EH (cell line): ENCODE data around the gene SKAP1.

Experiments used
- DNase-seq: peaks from one replicate; pipeline ENCODE4 v3.0.0-alpha.2; 2015; ENCODE audit warnings: low read depth

SKAP1 gene

DNA sequence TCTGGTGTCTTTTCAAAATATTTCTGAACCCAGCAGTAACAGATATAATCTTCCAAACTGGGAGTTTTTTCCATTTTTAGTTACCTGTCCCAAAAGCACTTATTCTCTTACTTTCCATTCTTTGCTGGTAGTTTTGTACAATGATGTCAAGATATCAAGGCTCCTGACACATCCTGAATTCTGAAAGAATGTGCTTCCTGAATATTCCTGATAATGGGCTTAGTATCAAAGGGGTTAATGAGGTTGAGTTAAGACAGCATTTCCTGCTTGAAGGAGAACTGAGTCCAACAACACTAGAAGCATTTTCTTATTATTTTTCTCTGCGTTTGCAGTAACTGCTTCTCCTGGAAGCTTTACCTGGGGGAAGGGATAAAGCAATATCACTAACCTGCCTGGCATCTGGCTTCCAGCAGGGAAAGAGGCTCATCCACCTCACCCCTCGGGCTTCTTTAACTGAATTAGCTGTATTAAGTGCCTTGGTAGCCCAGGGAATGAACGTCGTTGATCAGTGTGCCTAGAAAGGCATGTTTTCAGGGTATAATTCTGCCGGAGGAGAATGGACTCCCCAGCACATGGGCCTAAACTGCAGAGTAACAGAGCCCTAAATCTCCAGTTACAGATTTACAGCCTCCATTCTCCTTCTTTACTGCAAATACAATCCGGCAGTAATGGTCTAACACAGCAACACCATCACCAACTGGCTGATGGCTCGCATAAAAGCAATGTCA is 188.1 kb downstream of the SKAP1 start:
- no peak for DNase-seq

DNA sequence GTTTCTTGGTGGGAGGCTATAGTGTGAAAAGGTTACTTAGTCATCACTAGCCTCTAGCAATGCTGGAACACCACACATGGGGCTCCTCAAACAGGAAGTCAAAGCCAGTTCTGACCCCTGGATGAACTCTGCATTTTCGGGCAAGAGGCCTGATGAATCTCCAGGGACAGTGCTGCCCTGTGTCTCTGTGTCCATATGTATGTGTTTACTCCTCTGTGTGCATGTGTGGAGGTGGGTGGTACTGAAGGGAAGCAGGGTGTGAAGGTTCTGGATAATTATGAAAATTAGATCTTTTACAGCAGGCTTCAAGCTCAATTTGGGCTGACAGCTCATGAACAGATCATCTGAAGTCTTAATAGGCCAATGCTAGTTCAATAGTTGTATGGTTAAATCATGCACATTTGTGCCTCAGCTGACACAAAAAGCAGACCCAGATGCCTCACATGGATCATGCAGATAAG is 188.9 kb downstream of the SKAP1 start:
- peak; percentile 86 for DNase-seq

DNA sequence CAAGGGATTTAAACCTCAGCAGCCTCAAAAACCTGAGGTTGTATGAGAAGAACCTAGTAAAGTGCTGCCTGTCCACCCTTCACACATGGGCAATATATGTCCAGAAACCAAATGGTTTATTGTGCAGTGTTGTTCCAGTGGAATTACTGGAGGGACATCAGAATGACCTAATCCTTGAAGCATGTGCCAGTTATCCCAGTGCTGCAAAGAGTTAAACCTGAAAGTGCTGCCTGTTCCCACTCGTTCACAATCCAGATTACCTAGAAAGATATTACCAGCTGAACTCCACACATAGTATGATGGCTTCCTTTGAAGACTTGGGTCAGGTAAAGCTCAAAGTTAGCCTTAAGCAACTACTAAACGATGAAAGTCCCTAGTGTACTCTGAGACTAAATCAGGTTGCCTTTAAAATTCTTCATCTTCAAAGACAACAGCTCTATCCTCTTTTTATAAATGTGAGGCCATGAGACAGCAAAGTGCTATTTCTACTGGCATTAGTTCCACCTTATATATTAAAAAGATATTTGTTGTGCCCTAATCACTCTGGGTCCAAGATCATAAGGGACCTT is 189.4 kb downstream of the SKAP1 start:
- DNase-seq = peak; percentile 65

DNA sequence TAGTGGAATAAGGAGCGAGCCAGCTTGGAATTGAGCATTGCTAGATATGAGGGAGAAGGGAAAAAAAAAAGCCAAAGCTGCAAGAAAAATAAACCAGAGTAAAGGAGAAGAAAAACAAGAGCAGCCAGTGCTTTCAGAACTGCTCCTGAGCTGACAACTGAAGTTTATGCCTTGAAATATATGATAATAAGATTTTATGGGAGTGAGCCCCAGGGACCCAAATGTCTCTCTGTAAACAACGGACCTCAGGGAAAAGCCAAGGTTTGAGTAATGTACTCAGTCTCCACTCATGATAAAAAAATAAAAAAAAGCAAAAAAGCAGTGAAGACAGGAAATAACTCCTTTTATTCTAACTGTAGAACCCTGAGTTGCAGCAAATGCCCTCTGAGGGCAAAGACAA is 189.9 kb downstream of the SKAP1 start:
- peak; percentile 27 for DNase-seq

DNA sequence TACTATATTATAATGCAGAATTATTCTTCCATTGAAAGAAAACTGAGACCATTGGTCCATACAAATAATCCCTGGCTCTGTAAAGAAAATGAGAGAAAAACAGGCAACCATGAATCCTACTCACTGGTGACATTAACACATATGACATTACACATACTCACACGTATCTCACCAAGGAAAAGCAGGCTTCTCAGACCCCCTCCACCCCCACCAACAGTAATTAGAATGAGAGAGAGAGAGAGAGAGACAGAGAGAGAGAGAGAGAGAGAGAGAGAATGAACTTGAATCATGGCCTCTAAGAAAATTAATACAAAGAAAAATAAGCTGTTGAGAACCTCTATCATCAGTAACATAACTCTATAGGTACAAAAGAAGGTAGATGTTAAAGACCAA is 190.4 kb downstream of the SKAP1 start:
- no peak for DNase-seq

DNA sequence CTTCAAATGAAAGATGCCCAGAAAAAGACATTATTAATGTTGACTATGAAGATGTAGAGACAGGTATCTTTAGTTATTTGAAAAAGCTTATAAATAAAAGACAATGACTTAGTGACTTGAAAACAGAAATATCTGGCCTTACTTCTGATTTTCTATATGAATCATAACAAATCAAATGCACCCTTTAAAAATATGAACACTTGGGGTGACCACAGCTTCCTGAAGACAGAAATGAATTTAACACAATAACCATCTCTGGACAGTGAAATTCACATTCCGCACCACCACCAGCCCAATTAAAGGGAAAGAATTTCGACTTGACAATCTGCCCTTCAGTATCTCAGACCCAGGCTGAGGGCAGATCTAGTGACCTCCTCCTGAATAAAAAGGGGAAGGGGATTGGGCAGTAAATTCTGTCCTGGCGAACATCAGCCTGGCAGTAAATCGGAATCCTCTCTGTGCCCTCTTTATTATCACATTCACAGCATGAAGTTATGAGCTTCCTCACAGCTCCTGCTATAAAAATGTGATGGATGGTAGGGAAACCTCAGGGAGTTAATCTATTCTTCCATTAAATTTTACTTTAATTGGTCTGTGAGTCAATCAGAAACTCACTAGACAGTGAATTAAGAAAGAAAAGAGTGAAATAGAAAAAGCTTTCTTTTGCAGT is 190.9 kb downstream of the SKAP1 start:
- no peak for DNase-seq

DNA sequence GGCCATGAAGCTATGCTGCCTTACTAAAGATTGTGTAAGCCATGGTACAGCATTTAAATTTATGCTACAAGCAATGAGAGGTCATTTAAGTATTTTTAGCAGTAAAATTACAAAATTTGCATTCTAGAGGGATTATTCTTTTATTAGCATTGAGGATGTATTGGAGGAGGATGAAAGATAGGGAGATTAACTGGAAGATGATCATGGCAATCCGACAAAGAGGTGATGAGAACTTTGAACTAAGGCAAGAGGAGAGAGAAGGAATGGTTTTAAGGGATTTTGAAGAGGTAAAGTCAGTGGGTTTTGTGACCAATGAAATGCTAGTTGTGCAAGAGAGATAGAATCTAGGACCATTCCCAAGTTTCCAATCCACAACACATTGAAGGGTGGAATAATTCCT is 192.6 kb downstream of the SKAP1 start:
- DNase-seq = no peak

DNA sequence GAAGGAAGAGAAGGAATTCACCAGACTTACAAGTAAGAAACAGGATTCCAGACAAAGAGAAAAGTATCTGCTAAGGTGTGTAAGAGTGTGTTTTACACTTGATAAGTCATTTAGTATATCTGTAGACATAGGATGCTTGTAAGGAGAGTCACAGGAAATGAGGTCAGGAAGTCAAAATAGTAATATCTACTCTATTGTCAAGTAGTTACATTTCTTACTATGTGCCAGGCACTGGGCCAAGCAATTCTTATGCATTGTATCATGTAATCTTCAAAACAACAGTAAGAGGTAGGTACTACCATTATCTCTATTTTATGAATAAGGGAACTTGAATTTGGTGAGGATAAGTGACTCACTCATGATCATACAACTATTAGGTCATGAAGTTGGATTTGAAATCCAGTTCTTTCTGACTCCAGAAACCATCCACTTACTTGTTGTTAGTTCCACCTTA is 193.3 kb downstream of the SKAP1 start:
- DNase-seq = peak; percentile 70

DNA sequence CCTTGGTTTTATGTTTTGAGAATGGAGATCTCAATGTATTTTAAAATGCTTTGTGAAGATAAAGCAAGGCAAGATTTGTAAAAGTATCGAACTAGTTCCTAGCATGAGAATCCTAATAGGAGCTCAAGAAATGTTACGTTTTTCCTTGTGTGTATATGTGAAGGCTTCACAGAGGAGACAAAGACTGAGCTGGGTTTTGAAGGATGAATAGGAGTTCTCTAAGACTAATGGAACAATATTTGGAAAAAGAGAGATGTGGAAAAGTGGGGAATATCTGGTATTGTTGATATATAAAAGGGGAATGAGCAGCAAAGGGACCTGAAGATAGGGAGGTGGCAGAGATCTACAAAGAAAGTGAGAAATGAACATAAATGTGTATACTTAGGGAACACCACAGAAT is 195.1 kb downstream of the SKAP1 start:
- DNase-seq = no peak

DNA sequence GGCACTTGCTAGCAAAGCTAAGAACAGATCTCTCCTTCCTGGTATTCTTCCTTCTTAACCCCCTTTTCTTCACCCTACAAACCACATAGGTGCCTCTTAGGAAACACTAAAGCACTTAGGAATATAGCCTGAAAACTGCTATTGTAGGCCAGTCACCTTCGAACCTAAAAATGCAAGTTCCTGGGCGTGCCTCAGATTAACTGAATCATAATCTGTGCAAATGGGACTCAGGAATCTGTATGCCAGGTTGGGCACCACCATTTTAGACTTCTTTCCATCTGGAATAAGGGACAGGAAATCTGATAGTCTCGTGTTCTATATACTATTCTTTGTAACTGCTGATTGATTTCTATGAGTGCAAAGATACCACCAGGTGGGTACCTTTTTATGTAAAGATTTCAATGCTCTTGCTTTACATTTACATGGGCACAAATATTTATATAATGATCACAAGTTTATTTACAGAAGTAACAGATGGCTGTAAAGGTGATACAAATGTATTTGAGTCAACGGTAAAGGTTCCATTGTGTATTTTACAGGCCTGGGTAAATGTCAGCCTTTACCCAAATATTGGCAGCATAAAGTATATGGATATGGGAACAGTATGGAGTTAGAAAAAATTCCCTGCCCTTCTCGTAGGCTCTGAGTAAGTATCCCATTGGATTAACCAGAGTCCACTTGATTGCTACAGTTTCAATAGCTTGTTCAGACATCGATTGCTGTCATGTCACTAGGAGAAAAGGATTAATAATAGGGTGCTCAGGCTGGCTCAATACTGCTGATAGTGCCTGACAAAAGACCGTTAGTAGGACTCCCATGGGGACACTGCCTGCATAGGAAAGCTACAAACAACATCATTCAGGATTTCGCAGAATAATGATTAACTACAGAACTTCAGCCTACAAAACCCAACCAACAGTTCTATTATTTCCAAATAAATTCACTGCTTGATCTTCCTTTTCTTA is 197.7 kb downstream of the SKAP1 start:
- no peak for DNase-seq

DNA sequence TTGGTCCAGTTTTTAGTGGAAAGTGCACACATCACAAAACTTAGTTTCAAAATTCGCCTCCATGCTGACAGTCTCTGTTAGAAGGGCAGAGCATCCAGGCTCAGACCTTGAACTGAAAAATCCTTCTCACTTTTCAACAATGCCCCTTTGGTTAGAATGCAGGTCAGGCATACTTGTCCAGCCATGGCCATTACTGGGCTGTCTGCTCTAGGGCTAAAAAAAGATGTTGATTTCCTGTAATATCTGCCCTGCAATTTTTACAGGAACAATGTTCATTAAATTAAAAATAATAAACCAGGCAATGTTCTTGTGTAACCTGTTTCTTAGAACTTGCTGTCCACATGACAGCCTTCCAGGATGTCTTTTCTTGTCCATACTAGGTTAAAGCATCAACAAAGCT is 200.1 kb downstream of the SKAP1 start:
- no peak for DNase-seq

DNA sequence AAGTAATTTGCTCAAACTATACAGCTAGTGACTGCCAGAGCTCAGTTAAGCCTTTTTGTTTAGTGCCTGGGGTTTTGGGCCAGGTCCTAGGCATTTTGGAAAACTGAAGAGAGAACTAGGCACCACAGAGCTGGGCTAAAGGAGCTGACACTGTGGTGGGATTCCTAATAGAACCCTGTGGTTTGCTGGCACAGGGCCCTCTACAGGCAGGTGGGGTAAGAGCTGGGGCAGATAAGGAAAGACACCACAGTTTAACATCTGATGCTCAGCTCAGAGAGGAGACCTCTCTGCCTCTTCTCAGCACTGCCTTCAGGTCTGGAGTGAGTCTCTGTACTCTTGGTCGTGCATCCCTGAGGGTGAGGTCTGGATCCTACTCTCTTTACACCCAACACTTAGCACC is 201.3 kb downstream of the SKAP1 start:
- DNase-seq = no peak

DNA sequence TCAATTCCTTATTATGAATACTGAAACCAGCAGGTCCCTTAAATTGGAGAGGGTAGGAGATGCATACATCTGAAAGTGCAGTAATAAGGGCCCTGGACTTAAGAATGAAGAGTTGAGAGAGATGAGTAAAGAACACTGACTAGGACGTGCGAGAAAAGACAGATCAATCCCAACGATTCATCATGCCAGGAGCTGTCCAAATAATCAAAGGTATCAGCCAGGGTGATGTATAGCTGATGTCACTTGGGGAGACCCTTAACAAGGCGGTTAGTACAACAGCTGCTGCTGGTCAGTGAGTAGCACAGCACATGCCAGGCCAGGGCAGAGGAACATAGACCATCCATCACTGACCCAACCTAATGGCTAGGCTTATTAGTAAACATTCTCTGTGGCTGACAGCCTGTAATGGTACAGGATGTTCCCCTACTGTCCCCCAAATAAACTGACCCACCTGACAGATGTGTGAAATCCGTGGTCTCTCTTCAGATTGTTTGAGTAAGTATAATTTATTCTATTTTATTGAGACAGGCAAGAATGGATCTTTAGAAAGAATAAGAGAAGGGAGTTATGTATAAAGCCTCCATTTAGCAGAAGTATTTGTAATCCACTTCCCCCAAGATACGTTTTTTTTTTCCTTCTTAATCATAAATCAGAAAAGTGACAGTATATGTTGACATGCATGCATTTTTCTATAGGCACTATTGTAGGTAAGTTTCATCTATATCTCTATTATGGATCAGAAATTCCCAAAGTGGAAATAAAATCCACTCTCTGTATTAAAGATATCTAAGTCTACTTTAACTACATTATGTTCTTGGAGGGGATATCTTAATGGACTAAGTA is 204.1 kb downstream of the SKAP1 start:
- no peak for DNase-seq

DNA sequence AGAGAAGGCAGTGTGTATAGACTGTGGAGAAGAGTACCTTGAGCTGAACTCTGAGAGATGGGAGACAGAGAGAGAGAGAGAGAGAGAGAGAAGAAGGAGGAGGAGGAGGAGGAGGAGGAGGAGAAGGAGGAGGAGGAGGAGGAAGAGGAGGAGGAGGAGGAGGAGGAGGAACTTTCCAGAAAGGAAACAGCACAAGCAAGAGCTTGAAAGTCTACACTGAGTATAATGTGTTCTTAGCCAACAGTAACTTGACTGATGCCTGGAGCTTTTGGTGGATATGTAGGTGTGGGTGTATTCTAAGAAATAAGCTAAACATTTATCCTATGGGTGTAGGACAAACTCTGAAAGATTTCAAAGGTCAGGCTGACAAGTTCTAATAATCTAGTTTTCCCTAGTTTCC is 206.1 kb downstream of the SKAP1 start:
- no peak for DNase-seq

DNA sequence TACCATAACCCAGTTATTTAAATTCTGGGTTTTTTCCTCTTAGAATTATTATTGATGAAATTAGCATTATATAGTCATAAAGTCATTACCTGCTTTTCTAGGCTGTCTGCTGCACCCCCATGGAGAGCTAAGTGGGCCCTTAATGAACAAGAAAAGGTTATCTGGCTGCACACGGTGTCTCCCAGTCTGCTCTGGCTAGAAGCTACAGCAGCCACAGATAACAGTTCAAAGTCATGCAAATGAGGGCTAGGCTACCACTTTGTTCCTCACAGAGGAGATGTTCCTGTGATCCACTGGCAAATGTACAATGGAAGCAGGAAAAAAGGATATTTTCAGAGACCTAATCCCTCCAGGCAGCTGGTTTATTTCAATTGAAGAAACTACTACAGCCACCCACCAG is 210.4 kb downstream of the SKAP1 start:
- no peak for DNase-seq

DNA sequence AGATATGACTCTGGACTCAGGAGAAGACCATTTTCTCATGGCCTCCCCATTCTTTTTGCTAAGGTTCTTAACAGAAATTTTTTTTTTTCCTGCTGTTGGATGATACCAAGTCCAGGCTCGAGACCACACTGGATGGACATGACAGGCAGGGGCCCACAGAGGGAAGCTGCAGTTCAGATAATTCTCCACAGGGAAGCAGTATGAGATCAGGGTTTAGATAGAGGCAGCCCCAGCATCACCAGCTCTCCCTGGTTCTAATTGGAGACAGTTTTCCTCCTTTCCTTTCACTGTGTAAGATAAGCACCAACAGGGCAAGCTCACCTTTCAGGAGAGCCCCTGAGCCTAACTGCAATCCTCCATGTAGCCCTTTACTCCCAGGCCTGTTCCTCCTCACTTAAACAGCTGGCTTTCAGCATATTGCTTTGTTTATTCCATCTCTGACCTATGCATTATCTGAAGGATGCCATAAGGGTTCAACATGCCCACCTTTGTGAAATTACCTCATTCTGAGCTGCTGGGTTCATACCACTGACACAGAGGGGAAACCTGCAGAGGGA is 214.4 kb downstream of the SKAP1 start:
- peak; percentile 50 for DNase-seq

DNA sequence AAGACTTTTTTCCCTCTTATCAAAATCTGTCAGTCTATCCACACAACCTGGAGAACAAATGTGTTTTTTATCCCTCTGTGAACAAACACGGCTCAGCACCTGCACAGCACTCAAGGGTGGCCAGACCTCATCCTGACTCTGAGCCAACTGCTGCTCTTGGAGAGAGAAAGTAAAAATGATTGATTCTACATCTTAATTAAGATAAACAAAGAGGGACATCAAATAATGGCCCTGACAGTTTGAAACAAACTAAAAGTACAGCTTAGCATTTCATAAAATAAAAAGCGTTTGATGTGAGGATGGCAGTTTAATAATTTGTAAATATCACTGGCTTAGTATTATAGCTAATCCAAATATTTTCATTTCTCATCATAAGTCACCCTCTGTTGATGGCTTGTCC is 216.2 kb downstream of the SKAP1 start:
- no peak for DNase-seq

DNA sequence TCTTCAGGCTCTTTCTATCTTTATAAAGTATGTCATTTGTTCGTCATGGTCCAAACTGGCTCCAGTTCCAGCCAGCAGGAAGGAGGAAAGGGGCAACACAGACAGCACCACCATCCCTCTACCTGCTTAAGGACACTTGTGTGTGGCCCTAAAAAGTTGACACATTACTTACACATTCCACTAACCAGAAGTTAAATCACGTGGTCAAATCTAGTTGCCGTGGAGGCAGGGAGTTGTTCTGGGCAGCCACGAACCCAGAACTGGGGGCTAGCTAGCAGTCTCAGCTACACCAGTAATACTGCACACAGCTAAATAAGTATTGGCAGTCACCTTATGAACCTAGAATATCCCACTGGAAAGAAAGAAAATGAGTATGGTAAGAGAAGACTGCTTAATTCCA is 218.2 kb downstream of the SKAP1 start:
- DNase-seq = no peak

DNA sequence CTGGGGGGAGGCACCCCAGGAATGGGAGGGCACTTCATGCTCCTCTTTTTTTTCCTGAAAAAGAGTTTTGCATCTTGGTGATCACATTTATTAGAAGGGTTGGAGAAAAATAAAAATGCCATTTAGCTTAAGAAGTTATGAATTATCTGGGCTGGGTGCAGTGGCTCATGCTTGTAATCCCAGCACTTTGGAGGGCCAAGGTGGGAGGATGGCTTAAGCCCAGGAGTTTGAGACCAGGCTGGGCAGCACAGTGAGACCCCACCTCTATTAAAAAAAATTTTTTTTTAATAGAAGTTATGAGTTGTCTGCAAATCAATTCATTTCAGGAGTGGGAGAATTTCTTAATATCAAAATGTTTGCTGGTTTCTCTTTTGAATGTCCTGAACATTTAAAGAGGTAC is 219.0 kb downstream of the SKAP1 start:
- DNase-seq = no peak

DNA sequence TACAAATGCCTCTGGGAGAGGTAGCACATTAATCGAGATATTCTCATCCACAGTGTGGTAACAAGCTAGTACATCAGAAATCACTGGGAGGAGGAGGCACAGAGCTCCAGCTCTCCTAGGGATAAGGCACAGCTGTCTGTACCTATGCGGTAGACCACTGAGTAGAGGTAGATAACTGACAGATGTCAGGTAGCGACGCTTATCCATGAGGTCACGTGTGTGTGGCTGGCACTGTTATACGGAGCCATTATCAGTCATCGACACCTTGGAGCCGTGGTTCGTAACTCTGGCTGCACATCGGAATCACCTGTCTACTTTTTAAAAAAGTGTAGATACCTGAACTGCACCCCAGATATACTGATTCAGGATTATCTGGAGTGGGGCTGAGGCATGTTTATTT is 220.0 kb downstream of the SKAP1 start:
- DNase-seq = no peak
